ENCODE data around the gene ZSWIM7.
"Not testable (repeated sequence)": the region's sequence is repeated elsewhere in the genome, so short reads cannot be mapped to it uniquely, and the experiment has no call there.

Gene ZSWIM7

DNA sequence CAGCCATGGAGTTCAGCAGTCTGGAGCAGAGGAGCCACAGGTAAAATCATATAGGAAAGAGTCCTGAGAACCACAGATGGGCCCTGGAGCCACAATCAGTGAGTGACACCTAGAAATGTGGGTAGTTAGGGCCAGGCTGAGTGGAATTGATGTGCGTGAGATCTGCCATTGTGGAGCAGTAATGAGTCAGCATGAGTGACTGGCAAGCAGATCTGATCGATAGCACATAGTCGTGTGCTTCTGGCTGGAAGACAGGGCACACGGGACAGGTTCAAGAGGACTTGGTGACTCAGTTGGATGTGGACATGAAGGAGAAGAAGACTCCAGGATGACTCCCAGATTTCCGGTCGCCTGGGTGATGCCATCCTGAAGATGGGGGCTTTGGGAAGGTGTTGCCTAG, 42.3 kb downstream of the ZSWIM7 start:
- no peak for DNase-seq (ENCODE audit: low spot score)

DNA sequence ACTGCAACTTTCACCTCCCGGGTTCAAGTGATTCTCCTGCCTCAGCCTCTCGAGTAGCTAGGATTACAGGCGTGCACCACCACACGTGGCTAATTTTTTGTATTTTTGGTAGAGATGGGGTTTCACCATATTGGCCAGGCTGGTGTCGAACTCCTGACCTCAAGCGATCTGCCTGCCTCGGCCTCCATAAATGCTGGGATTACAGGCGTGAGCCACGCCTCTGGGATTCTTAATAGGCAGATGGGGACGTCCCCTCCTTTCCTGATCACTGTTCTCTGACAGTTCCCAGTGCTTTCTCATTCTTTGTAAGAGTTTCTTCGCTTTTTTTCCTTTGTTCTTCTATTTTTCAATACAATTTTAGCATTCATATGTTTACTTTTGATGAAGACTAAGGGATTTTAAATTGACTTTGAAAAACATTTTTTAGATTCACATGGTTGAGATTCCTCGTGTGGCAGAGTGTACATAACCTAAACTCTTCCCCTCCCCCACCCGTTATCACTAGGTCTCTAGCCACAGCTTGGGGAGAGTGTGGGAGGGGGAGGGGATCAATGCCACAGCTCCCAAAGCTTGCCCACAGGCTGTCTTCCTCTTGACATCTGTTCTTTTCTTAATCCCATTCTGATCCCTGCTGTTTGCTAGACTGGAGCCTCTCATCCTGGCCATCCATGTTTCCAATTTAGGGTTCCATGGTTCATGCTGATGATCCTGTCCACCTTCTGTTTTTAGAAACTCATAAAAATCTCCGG, 43.5 kb downstream of the ZSWIM7 start:
- DNase-seq (ENCODE audit: low spot score), result no peak

DNA sequence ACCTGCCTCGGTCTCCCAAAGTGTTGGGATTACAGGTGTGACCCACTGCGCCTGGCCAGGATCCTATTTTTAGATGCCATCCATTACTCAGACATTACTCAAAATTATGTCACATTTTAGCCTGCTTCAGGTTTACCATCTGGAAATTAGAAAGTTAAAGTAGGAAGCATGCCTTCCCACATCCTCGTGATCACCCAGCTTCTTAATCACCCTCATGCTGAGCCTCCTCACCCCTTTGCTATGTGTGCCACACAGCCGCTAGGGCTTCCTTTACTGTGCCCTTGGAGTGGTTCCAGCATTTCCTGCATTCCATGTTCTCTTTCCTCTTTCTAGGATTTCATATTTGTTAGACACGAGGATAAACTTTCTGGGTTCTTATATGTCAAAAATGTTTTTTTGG, 45.3 kb downstream of the ZSWIM7 start:
- DNase-seq (ENCODE audit: low spot score), result peak; percentile 50

DNA sequence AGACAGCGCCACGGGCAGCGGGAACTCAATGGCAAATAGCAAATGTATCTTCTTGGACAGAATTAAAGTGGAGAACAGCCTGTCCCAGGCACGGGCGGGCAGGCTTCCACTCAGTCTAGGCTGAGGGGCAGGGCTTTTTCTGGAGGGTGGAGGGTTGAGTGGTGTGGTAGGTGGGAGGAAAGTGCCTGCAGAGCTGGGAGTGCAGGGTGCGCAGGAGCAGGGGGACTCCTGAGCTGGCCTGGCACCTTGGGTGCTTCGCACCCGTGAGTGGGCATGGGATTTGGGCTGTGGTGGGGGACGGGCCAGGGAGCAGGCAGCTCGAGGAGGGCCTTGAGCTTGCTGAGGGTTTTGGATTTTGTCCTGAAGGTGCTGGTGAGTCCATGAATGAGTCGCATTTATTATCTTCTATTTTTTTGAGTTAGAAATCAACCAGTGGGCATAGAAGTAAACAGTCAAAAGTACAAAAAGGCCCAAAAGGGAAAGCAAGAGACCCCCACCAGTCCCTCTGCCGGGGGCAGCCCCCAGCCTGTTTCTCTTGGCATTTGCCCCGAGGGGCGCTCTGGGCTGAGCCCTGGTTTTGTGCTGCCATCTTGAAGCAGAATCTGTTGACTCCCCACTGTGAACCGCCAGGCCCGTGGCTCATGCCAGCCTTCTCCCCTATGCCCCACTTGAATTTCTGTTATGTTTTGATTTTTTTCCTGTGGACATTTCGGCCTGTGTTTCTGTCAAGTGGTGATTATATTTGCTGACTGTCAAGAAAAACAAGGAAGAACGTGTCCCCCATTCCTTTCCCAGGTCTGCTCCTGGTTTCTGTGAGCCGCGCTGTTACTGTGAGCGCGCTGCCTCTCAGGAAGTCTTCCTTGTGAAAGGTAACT, 46.4 kb downstream of the ZSWIM7 start:
- DNase-seq (ENCODE audit: low spot score), result no peak

DNA sequence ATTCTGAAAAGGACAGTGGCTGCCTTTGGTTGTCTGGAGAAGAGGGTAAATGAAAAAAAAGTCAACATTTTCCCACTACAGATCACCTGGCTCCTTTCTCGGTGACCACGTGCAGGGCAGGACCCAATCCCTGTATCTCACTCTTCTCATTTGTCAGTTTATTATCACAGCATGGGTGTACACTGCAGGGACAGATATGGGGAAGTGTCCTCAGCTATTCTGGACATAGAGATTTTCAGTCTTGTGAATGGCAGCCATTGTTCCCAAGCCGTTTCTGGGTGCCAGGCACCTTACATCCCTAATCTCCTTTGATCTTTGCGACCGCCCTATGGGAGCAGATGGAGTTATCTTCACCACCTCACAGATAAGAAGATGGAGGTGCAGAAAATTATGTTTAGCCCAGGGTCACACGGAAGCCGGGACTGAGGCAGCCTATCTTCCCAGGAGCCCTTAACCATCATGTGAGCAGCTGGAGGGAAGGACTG, 47.4 kb downstream of the ZSWIM7 start:
- peak; percentile 53 for DNase-seq (ENCODE audit: low spot score)

DNA sequence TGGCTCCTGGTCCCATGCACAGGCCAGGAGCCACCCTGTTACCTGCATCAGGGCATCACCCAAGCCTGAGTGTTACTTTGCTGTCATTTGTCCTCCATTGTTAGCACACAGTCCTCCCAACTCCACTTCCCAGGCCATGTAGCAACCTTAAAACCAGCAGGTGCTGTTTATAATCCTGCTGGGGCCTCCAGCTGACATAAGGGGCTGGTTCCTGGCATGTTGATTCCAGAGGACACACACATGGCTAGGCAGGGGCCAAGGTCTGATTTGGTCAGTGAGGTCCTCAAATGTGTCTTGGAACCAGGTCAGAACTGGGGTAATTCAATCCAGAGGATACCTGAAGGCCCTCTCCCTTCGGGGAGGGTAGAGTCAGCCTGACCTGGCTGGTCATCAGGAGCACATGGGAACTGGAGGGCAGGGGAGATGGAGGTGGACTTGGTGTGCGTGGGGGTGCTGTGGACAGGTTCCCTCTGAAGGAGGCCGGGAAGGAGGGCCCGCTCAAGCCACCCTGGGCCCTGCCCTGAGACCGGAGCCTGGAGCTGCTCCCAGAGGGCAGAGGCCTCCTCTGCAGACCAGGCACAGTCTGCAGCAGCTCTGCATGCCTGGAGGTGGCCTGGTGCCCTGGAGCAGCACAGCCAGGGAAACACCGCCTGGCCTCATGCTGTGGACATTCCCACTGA, 48.0 kb downstream of the ZSWIM7 start:
- DNase-seq (ENCODE audit: low spot score), result no peak

DNA sequence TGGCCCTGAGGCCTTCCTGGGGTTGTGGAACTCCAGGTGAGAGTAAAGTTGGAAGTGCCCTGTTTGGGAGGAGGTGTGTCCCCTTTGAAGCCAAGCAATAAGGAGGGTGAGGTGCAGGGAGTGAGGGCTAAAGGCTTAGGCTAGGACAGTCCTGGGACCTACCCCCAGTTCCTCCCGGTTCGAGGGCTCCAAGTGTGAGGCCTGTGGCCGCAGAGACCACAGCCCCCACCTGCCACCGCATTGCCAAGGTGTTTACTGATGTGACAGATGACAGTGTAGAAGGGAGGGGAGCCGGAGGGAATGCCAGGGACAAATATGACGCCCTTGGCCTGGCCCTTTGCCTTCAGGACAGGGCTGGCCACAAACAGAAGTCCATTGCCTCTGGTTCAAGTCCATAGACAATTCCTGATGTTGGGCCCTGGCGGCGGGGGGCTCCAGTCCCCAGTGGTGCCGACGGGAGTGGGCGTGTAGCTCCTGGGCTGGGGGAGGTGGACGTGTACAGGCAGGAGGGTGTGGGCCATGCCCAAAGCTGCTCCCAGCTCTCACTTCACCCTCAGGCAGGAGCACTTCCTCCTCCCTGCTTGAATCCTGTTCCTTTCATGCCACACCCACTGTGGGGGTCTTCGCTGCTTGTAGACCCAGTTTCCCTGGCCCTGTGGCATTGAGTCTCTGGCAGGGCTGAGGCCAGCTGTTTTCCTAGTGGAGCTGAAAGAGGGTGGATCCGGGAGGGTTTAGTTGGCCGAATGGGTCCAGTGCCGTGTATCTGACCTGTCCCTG, 51.3 kb downstream of the ZSWIM7 start:
- peak; percentile 53 for DNase-seq (ENCODE audit: low spot score)

DNA sequence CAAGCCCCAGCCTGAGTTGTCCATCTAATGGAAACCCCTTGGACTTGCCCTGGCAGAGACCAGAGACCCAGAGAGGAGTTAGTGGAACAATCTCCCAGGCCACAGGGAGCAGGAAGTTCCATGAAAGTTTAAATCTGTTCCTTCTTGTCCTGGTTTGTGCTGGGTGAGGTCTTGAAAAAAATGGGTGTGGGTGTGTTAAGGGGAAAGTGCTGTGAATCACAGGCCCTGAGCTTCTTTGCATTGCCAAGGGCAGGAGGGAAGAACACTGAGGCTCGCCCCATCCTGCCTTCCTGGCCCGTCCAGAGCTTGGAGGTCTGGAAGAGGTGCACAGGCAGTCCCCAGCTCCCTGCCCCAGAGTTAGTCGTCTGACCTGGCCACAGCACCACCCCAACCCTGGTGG, 52.2 kb downstream of the ZSWIM7 start:
- DNase-seq (ENCODE audit: low spot score), result peak; percentile 30

DNA sequence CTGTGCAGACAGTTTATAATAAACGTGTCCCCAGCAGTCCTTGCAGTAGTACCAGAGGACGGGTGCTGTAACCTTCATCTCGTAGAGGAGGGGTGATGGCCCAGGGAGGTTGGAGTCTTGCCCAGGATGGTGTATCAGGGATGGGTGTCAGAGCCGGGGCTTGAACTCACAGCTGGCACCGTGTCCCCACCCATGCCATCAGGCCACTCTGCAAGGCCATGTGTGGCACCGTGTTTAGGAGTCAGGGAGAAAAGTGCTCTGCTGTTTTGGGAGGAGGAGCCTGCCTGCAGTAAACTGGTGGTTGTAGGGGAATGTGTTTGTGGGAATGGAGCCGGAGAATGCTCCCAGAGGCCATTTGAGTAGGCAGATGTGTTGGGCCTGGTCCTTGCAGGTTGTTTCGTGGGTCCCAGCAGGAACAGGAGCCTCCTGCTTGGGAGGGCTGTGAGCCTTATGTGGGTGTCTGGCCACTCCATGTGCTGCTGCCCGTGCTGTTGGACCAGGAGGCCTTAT, 52.8 kb downstream of the ZSWIM7 start:
- DNase-seq (ENCODE audit: low spot score), result peak; percentile 59

DNA sequence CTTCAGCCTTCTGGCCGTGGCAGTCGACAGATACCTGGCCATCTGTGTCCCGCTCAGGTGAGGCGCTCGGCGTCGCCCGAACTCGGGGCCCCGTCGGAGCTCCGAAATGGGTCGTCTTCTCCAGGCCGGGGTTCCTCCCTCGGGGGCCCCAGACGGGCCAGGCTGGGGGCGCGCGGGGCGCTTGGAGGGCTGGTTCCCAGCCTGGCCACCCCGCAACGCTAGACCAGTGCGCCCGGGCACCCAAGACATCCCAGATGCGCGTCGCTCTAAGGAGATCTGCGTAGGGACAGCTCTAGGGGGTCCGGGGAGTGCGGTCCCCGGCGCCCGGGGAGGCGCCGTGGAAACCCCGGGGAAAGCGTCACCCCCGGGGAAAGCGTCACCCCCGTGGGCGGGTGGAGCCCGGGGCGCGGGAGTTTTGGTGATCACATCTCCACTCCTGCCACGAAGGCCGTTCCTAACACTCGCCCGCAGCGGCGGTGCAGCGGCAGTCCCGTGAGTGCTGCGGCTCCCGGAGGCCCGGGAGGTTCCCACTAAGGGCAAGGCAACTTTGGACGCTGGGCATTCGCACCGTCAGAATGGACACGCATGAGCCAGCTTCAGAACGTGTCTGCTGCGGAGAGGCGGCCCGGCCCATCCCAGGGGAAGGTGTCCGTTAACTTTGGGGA, 53.8 kb downstream of the ZSWIM7 start:
- no peak for DNase-seq (ENCODE audit: low spot score)

DNA sequence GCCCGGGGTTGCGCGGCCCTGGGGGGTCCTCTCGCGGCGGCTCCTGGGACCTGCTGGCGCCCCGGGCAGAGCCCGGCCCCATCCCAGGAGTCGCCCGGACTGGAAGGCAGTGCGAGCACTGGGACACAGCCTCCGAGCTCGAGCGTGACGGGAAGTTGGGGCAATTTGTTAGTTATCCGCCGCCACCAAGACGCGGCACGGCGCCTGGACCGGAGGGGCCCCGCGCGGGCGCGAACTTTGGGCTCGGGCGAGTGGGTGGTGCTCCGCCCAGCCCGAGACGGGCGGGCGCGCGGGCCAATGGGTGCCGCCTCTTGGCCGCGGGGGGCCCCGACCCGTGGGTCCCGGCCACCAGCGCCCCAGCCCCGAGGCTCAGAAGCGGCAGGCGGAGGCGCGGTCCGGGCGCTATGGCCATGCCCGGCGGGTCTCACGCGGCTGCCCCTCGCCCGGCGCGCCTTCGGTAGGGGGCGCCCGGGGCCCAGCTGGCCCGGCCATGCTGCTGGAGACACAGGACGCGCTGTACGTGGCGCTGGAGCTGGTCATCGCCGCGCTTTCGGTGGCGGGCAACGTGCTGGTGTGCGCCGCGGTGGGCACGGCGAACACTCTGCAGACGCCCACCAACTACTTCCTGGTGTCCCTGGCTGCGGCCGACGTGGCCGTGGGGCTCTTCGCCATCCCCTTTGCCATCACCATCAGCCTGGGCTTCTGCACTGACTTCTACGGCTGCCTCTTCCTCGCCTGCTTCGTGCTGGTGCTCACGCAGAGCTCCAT, 54.6 kb downstream of the ZSWIM7 start, which contains the start of gene ADORA2B:
Gene ADORA2B (plus strand): TSS at position 372 of the 768 bp plus-strand sequence. CDS start 119 bp downstream, at position 491.
- DNase-seq (ENCODE audit: low spot score), result peak; percentile 69

DNA sequence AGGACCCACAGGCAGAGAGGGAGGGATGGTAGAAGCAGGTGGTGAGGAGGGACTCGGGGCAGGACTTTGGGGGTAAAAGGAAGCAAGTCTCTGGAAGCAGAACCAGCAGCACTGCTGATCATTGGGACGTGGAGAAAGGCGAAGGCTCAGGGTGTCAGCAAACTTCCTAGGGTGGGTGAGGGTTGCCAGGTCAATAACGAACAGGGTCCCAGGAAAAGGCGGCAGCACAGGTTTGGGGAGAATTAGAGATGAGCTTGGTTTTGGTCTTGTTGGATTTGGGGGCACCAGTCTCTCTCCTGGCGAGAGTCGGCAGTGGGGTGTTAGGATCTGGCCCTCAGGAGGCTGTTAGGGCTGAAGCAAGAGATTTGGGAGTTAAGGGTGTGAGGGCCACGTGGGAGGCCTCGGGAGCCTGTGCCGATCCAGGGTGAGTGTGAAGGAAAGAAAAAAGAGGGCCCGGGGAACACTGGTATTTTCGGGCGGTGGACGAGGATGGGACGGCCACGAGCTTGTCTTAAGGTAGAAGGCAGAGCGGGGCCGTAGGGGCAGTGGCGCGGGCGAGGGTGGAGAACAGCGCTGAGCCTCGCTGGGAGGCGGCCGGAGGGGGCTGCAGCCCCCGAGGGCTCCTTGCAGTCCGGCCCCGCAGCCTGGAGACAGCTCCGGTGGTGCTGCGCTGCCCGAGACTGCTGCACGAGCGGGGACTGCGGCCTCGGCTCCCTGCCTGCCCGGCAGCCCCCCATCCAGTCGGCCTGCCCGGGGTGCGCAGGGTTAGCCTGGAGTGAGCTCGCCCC, 55.3 kb downstream of the ZSWIM7 start:
- no peak for DNase-seq (ENCODE audit: low spot score)

DNA sequence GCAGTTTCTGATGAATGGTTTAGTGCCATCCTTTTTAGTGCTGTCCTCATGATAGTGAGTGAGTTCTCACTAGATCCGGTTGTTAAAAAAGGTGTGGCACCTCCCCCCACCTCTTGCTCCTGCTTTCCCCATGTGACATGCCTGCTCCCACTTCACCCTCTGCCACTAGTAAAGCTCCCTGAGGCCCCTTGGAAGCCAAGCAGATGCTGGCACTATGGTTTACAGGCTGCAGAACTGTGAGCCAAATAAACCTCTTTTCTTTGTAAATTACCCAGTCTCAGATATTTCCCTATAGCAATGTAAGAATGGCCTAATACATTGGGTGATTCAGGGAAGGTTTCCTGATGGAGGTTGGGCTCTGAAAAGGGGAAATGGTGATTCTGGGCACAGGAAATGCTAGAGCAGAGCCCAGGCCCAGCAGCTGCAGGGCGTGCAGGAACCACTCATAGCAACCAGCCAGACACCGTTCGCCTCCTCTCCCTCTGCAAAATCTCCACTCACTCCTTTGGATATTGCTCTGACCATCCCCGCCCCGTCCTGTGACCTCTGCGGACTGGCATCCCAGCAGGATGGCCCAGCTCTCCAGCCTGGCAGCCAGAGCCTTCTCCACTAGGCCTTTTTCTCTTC, 57.2 kb downstream of the ZSWIM7 start:
- DNase-seq (ENCODE audit: low spot score), result peak; percentile 32

DNA sequence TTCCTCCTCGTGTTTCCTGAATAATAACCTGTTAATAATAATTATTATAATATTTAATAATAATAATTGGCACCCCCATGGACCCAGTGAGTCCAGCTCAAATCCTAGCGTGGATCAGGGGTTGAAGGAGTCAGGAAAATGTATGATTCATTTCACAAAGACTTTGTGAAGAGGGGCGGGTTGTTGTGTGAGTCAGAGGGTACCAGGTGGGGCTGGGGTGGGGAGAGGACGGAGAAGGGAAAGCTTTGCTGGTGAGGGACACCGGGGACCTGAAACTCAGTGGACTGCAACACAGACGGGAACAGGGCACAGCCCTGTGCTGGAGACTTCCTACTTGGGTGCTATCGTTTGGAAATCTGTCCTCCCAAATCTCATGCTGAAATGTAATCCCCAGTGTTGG, 57.7 kb downstream of the ZSWIM7 start:
- DNase-seq (ENCODE audit: low spot score), result peak; percentile 36

DNA sequence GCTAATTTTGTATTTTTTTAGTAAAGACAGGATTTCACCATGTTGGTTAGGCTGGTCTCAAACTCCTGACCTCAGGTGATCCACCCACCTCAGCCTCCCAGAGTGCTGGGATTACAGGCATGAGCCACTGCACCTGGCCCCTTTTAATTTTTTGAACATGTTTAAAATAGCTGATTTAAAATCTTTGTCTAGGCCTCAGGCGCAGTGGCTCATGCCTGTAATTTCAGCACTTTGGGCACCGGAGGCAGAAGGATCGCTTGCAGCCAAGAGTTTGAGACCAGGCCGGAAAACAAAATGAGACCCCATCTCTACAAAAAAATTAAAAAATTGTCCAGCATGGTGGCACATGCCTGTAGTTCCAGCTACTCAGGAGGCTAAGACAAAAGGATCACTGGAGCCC, 63.0 kb downstream of the ZSWIM7 start:
- not testable (repeated sequence) for DNase-seq (ENCODE audit: low spot score)

DNA sequence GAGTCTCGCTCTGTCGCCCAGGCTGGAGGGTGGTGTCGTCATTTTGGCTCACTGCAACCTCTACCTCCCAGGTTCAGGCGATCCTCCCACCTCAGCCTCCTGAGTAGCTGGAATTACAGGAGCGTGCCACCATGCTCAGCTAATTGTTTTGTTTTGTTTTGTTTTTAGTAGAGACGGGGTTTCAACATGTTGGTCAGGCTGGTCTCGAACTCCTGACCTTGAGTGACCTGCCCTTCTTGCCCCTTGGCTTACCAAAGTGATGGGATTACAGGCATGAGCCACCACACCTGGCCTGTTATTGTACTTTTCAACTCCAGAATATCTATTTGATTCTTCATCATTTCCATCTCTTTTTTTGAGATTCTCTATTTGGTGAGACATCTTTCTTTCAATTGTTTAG, 63.6 kb downstream of the ZSWIM7 start:
- no peak for DNase-seq (ENCODE audit: low spot score)

DNA sequence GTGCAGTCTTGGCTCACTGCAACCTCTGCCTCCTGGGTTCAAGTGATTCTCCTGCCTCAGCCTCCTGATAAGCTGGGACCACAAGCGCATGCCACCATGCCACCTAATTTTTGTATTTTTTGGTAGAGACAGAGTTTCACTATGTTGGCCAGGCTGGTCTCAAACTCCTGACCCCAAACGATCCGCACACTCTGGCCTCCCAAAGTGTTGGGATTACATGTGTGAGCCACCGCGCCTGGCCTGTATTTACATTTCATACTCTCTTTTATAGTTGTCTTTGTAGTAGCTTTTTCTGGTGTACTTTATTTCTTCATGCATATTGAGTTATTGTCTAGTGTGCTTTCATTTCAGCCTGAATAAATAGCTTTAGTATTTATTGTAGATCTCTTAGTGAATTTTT, 64.6 kb downstream of the ZSWIM7 start:
- no peak for DNase-seq (ENCODE audit: low spot score)

DNA sequence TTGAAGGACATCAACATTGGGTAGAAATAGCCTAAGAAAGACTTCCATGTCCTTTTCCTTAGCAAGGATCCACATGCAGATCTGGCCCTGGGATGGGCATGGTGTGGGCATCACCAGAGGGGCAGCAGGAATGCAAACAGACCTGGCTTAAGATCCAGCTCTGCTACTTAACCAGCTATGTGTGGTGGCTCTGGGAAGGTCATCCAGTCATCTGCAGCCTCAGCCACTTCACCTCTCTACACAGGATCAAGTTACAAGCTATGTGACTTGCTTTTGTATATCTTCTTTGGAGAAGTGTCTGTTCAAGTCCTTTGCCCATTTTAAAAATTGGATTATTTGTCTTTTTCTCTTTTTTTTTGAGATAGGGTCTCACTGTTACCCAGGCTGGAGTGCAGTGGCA, 68.1 kb downstream of the ZSWIM7 start:
- DNase-seq (ENCODE audit: low spot score), result no peak

DNA sequence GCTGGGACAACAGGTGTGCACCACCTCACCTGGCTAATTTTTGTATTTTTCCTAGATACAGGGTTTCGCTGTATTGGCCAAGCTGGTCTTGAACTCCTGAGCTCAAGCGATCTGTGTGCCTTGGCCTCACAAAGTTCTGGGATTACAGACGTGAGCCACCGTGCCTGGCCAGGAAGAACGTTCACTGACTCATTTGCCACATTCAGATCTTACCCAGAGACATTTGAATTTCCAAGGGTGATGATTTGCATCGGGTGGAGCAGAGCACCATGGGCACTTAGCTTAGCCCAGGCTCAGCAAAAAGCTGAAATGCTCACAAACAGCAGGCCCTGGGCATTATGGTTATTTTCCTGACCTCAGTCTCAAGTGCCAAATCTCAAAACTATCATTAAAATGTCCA, 69.1 kb downstream of the ZSWIM7 start:
- no peak for DNase-seq (ENCODE audit: low spot score)
